ENCODE data around the gene FMOD.
"Not testable (repeated sequence)": the region's sequence is repeated elsewhere in the genome, so short reads cannot be mapped to it uniquely, and the experiment has no call there.

The FMOD gene

GRCh38 chr1:203320591-203321272, 30.2 kb downstream of the FMOD start:
- no peaks in the 10 kb centered on the region for H3K9me3 ChIP-seq
- H3K4me3 ChIP-seq: no peak overlapping the region
- peaks cover 0 to 73% (median 38%) of the 10 kb centered on the region in 4 donors for H3K4me1 ChIP-seq
- no peaks in the 10 kb centered on the region for H3K36me3 ChIP-seq
- DNase-seq: peak; percentile 60 to 78
- TF ChIP-seq, protein P1, sequence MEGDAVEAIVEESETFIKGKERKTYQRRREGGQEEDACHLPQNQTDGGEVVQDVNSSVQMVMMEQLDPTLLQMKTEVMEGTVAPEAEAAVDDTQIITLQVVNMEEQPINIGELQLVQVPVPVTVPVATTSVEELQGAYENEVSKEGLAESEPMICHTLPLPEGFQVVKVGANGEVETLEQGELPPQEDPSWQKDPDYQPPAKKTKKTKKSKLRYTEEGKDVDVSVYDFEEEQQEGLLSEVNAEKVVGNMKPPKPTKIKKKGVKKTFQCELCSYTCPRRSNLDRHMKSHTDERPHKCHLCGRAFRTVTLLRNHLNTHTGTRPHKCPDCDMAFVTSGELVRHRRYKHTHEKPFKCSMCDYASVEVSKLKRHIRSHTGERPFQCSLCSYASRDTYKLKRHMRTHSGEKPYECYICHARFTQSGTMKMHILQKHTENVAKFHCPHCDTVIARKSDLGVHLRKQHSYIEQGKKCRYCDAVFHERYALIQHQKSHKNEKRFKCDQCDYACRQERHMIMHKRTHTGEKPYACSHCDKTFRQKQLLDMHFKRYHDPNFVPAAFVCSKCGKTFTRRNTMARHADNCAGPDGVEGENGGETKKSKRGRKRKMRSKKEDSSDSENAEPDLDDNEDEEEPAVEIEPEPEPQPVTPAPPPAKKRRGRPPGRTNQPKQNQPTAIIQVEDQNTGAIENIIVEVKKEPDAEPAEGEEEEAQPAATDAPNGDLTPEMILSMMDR (IDR thresholded peaks at IDR 0.05): no peak
- intact Hi-C loops (cut with DNase I; ENCODE audit: low total_unique reads): no loop called here
- no peak overlapping the region for H3K27ac ChIP-seq
- no peaks in the 10 kb centered on the region for H3K27me3 ChIP-seq

GRCh38 chr1:203318229-203318517, 32.7 kb downstream of the FMOD start:
- Histone ChIP-seq H3K4me1 (peaks cover 0 to 52% (median 28%) of the 10 kb centered on the region in 4 donors), H3K27me3 (no peaks in the 10 kb centered on the region), H3K36me3 (no peaks in the 10 kb centered on the region), H3K27ac (peak overlapping the region in 1 of 2 donors; percentile 68), H3K9me3 (no peaks in the 10 kb centered on the region), H3K4me3 (no peak overlapping the region)
- DNase-seq: no peak
- TF ChIP-seq, protein P1 (IDR thresholded peaks at IDR 0.05): no peak
- intact Hi-C loops (cut with DNase I; ENCODE audit: low total_unique reads): no loop called here

DNA sequence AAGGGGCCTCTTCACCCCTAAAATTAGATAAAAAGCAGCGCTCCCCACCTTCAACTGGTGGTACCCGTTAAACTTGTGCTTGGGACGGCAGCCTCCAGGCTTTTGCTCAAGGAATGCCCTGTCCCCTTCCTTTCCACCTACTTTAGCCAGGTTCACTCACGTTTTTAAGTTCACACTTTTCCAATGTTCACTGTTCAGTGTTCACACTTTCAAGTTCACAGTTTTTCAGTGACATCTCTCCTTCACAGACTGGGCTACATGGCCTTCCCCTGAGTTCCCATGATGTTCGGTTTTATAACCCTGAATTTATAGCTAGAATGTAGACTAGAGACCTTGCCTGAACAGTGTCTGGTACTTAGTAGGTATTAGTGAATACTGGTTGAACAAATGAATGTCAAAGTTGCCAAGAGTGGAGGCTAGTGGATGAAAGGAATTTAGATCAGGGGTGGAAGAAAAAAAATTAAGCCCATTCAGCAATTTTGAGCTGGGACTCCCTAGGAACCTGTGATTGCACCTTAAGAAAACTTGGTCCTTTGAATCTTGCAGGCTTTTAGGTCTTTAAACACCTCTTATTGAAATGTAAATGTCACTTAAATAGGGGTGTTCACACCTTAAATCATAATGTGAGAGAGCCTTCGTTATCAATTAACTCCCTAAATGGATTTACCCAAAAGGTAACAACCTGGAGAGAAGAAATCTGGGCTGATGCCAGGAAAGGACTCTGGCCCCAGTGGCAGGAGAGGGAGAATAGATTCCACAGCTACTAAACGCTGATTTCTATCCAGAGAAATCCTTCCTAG, 33.3 kb downstream of the FMOD start:
- Histone ChIP-seq H3K4me3 (no peak overlapping the region), H3K27me3 (no peaks in the 10 kb centered on the region), H3K36me3 (no peaks in the 10 kb centered on the region), H3K4me1 (peaks cover 0 to 47% (median 26%) of the 10 kb centered on the region in 4 donors), H3K27ac (peak overlapping the region; percentile 46 to 68), H3K9me3 (no peaks in the 10 kb centered on the region)
- intact Hi-C loops (cut with DNase I; ENCODE audit: low total_unique reads): no loop called here
- TF ChIP-seq, protein P1 (IDR thresholded peaks at IDR 0.05): no peak
- no peak for DNase-seq

DNA sequence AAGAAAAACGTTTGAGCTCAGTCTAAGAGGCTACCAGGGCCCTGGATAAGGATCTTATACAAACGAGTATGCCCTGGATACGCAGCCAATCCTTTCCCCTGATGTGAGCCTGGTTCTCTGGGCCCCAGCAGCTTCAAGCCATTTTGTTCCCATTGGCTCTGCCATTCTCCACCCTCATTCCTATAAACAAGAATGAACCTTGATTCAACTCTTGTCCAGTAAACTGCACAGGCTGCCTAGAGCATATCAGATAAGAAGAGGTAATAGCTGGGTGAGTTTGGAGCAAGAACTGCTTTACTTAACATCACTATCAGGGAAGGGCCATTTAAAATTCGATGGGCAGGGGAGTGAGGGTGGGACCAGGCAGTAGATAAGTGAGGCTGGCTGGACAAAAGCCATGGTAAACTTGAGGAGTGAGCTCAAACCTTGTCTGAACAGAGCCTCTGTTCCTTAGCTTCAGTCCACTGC, 34.3 kb downstream of the FMOD start:
- Histone ChIP-seq H3K9me3 (no peaks in the 10 kb centered on the region), H3K27me3 (no peaks in the 10 kb centered on the region), H3K4me3 (no peak overlapping the region), H3K4me1 (peaks cover 0 to 37% (median 20%) of the 10 kb centered on the region in 4 donors), H3K36me3 (no peaks in the 10 kb centered on the region), H3K27ac (peak overlapping the region; percentile 46 to 68)
- DNase-seq: peak in 1 of 2 donors; percentile 55
- TF ChIP-seq, protein P1 (IDR thresholded peaks at IDR 0.05): no peak
- intact Hi-C loops (cut with DNase I; ENCODE audit: low total_unique reads): no loop called here

- DNase-seq: peak in 1 of 2 donors; percentile 1
- H3K27me3 ChIP-seq; H3K9me3 ChIP-seq; H3K4me3 ChIP-seq; intact Hi-C loops (cut with DNase I; ENCODE audit: low total_unique reads); H3K27ac ChIP-seq: not testable (repeated sequence)
- Histone ChIP-seq H3K4me1 (peaks cover 0 to 29% (median 23%) of the 10 kb centered on the region in 4 donors), H3K36me3 (peaks cover 9 to 20% (median 18%) of the 10 kb centered on the region in 3 donors)
These were observed 36.7 kb downstream of the FMOD start for GRCh38 chr1:203314025-203314759.

Data from tibial artery (tissue), 4 donors.